ENCODE results near the gene S1PR1.
A peak's percentile ranks its signal among the peaks of the same experiment; 100 is the strongest.

Gene S1PR1

DNA sequence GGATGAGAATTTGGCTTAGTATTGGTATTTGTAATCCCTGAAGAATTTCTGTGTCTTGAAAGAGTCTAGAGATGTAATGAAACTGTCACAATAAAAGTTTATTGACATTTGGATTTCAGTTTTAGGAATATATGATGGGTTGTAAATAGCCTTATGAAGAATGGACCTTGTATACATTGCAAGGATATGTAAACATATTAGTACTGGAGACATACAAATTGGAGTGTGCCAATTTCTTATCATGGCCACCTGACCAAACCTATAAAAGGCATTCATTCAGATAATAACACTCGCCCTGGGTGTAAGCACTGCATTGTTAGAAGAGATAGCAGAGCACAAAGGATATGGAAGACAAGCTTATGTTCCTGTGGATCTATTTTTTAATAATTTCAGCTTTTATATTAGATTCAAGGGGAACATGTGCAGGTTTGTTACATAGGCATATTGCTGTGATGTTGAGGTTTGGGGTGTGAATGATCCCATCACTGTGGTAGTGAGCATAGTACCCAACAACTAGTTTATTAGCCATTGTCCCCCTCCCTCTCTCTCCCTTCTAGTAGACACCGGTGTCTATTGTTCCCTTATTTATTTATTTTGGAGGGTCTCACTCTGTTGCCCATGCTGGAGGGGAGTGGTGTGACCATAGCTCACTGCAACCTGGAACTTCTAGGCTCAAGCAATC, 8.6 kb downstream of the S1PR1 start:
- DNase-seq (ENCODE audit: low read depth, low spot score), result no peak

DNA sequence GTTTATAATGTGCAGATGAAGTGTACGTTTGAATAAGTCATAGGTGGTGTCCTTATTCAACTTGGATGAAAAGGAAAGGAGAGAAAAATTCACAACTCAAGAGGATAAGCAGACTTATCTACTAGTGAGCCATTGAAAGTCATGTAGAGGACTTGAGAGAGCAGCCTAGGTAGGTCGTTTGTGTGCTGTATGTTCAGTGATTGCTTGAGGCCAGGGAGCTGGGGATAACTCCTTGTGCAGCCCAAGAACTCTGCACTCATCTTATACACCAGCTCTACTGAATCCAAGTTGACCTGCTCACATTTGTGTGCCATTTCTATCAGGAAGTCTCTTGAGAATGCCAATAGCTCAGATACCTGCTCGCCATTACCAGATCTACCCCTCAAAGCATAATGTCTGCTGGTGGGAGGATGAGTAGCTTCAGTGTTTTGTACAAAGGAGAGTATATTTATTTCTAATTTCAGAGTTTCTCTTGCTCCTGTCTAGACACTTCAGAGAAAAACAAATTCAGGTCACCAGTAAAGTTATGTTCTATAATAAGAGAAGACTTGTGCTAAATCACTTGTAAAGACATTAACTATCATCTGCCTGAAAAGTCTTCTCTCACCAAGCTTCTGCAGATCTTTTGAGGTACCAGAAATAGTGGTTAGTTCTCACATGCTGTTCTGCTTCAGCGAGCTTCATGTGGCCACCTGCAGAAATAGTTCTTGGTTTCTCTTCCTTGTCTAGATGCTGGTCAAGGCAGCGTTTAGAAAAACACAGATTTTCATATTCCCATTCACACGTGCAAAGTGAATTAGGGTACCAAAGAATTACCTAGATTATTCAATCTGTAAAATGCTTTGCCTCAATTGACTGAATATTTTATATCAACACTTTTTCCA, 10.8 kb downstream of the S1PR1 start:
- no peak for DNase-seq (ENCODE audit: low read depth, low spot score)

DNA sequence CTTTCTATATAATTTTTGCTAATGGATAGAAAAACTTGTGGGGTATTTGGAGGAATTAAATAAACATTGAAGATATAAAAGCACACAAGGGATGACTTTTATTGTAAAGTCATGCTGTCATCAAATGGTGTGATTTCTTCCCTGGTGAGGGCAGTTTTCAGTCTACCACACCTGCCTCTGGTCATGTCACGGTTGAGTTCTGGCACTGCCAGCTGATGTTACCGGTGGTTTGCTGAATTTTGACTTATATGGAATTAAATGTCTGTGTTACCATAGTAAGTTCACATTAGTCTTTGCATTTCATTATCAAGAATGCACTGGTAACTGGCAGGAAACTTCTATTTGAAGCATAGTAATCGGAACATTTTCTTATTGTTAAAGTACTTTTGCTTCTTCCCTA, 13.4 kb downstream of the S1PR1 start:
- DNase-seq (ENCODE audit: low read depth, low spot score), result no peak

- no peak for DNase-seq (ENCODE audit: low read depth, low spot score)
Measured at GRCh38 chr1:101250656-101251272, 13.9 kb downstream of the S1PR1 start.

- no peak for DNase-seq (ENCODE audit: low read depth, low spot score)
Measured at GRCh38 chr1:101251504-101251903, 14.7 kb downstream of the S1PR1 start.

DNA sequence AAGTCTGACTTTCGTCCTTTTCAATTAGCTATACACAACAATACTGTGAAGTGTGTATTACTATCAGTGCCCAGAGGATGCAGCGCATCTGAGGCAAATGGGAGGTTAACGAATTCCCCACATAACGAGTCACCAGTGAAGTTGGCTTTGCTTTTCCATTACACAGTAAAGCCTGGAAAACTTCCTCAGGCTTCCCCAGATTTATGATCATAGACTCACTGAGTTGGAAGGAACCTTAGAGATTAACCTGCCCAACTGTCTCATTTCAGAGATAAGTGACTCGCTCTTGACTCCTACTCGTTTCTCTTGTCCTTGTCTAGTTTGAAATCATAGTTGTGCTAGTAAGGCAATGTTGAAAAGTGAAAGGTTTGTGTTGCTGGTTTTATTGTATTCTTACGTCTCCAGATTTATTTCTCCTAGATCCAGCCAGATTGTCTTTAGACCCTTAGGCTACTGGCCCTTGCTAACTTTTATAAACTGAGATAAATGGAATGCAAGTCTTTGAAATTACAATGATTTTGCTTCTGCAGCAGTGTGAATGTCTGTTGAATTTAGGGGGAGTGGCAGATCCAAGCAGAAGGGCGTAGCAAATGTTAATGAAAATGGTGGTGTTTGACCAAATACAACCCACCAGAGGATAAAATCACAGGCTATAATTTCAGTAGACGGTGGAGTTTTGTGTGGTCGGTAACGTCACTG, 17.3 kb downstream of the S1PR1 start:
- no peak for DNase-seq (ENCODE audit: low read depth, low spot score)

DNA sequence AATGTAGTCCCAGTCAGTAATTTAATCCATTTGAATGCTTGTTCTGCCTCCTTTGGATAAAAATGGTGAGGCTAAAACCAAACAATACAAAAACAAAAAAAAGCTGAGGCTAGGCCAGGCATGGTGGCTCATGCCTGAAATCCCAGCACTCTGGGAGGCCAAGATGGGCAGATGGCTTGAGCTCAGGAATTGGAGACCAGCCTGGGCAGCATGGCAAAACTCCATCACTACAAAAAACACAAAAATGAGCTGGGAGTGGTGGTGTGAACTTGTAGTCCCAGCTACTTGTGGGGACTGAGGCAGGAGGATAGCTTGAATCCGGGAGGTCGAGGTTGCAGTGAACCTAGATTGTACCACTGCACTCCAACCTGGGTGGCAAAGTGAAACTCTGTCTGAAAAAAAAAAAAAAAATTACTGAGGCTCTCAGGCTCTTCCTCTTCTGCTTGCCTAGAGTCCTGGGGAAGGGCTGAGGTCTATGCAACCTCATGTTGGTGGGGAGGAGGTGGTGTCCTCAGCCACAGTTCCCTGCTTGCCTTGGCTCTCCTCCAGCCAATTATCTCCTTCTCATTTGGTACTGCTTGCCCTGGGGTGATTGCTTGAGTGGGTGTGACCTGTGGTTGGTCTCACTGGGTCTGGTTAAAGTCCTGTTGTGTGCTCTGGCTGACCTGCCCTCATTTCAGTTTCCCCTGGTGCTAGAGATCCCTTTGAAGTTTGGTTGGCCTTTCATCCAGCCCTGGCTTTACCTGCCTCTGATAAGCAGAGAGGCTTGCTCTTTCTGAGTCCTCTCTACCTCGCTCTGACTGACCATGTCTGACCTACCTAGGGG, 20.9 kb downstream of the S1PR1 start:
- peak; percentile 84 for DNase-seq (ENCODE audit: low read depth, low spot score)

DNA sequence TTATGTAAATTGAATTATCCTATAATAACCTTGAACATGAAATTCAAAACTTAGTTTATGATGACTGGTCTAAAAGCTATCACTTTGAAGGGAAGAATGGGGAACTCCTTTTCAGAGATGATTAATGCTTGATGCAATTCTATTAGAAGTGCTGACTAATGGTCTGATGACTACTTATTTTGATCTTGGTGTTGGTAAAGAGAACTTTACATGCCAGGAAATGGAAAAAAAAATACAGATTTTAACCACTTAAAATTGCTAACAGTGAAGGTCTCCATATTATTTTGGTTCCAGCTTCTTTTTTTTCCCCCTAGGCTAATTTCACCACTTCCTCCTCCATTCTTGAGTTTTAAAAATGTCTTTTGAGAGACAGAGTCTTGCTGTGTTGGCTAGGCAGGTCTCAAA, 22.9 kb downstream of the S1PR1 start:
- no peak for DNase-seq (ENCODE audit: low read depth, low spot score)

GRCh38 chr1:101260556-101261350, 23.9 kb downstream of the S1PR1 start:
- DNase-seq (ENCODE audit: low read depth, low spot score), result no peak

DNA sequence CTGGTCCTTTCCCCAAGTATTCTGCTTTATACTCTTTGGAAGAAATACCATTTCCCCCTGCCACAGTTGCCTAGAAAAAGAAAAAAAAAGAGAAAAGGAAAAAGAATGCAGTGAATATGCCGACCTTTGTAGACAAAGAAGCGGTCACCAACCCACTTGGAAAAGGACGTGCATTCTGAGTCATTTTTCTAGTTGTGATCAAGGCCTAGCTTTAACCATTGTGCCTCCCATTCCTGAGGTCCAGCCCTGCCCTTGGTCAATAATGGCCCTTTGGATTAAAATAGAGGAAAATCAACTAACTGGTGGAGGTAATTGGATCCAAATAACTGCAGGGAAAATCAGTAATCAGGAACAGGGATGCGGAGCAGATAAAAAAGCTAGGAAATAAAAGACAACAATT, 24.8 kb downstream of the S1PR1 start:
- no peak for DNase-seq (ENCODE audit: low read depth, low spot score)

- DNase-seq (ENCODE audit: low read depth, low spot score), result no peak
Measured at GRCh38 chr1:101262060-101262459, 25.2 kb downstream of the S1PR1 start.

DNA sequence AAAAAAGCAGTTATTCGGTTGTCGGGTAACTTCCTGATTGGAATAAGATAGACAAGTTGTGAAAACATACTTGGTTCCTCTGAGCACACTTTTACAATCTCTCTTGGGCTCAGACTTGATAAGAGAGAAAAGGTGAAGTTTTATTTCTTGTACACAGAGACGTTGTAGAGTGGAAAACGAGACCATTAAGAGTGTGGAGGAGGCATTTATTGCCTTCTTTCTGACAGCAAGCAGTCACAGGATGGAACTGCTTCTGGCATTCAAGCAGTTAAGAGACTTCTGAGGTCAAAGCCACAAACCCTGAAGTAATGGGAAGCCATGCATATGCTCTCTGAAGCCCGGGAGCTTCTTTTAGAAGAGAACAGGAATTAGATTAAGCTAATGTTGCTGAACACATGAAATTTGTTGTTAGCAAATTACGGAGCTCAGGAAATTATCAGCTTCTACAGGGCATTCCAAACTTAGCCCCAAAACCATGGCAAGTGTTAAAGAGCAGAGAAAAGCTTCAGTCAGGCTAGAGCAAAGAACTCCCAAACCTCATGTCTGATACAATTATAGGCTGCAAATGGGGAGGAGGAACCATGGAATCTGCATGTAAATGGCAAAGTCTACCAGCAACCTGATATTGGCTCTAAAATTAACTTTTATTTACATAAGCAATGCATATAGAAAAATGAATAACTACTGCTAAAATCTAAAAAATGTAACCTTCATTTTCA, 26.0 kb downstream of the S1PR1 start:
- no peak for DNase-seq (ENCODE audit: low read depth, low spot score)

GRCh38 chr1:101264697-101265096, 27.9 kb downstream of the S1PR1 start:
- no peak for DNase-seq (ENCODE audit: low read depth, low spot score)

DNA sequence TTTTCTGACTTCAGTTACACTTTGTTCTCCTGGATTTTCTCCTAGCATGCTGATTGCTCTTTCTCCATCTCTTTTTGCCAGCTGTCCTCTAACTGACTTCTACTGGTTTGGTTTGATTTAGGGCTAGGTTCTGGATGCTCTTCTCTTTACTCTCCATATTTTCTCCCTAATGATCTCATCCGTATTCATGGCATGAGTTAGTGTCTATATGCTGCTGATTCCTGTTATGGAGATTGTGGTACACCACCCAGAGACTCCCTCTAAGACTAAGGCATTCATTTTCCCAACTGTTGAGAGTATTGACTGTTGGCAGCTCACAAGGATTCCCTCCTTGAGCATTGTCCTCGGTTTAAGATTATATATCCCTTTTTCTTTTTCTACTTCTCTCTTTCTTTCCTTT, 28.9 kb downstream of the S1PR1 start:
- DNase-seq (ENCODE audit: low read depth, low spot score), result no peak

GRCh38 chr1:101267082-101267481, 30.3 kb downstream of the S1PR1 start:
- DNase-seq (ENCODE audit: low read depth, low spot score), result no peak

- DNase-seq (ENCODE audit: low read depth, low spot score), result no peak
Measured at GRCh38 chr1:101268893-101269292, 32.1 kb downstream of the S1PR1 start.

- no peak for DNase-seq (ENCODE audit: low read depth, low spot score)
Measured at GRCh38 chr1:101275672-101276071, 38.9 kb downstream of the S1PR1 start.

DNA sequence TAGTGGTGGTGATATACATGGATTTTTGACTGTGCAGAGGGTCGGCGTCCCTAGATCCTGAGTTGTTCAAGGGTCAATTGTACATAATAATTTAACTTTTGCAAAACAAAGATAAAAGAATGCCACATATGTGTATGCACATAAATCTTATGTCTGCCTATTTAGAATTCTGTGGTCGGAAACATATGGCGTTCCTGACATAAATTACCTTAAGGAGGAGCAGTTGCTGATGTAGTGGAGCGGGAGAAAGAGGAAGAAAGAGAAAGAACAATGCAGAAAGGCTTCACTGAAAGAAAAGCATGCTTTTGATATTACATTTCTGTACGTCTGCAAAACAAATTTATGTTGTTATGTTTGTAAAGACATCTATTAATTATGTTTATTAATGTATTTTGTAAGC, 40.0 kb downstream of the S1PR1 start:
- DNase-seq (ENCODE audit: low read depth, low spot score), result no peak

DNA sequence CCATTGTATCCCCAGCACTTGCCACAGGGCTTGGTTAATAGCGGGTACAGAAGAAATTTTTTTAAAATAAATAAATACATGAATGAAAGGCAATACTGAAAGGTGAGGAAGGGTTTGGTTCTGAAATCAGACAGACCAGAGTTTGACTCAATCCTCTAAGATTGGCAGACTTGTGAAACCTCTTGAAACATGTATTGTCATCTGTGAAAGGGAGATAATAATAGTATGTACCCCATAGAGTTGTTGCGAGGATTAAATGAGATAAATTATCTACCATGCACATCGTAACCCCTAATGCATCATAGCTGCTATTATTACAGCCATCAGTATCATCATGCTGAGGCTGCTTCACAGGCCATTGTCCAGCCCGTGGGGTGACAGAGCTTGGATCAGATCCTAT, 41.4 kb downstream of the S1PR1 start:
- DNase-seq (ENCODE audit: low read depth, low spot score), result no peak

GRCh38 chr1:101278845-101279244, 42.0 kb downstream of the S1PR1 start:
- DNase-seq (ENCODE audit: low read depth, low spot score), result no peak
